Naive thymus-derived CD8-positive, alpha-beta T cell (primary cell): ENCODE data around the gene TBC1D20. TPM values are rescaled to one million over a fixed set of nuclear protein-coding genes. Genes with fewer than 3 reads are reported as not detected.

Experiments used
- ATAC-seq, 2 donors: fragments of 150-1000 bp; cut with Tn5 transposase in 1 of 2; sonication (Bioruptor Pico), chemical (Tn5 transposase) in 1 of 2; 1 replicate in 1 of 2; 2 replicates in 1 of 2; pipeline ENCODE4 v1.10.0; 2021; ENCODE audit warnings: mild to moderate bottlenecking in 2 of 2, moderate library complexity in 2 of 2
- POLR2A ChIA-PET: fragments of 350-600 bp; sonication (Branson Sonifier 250); formaldehyde crosslinking; loops from one replicate; lab custom pipeline; 2021; ENCODE audit warnings: antibody characterized with exemption; lab: Charles Lee
- DNase-seq, 10 donors: peaks; one replicate each; pipeline versions ENCODE4 v3.0.0 to v3.0.0-alpha.2; 2020 to 2022
- H3K27ac Mint-ChIP-seq, 10 donors: one replicate each; pipeline ENCODE4 v1.8.0; 2020 to 2022; ENCODE audit warnings: mild to moderate bottlenecking in 10 of 10, mixed read lengths in 10 of 10, moderate library complexity in 4 of 10, inconsistent platforms in 1 of 10
- H3K27me3 Mint-ChIP-seq, 5 donors: one replicate each; pipeline ENCODE4 v1.8.0; 2021 to 2022; ENCODE audit warnings: mixed read lengths in 5 of 5
- H3K36me3 Mint-ChIP-seq, 3 donors: one replicate each; pipeline ENCODE4 v1.8.0; 2020 to 2022; ENCODE audit warnings: mixed read lengths in 3 of 3, mild to moderate bottlenecking in 2 of 3, inconsistent platforms in 1 of 3
- H3K4me1 Mint-ChIP-seq, 4 donors: one replicate each; pipeline ENCODE4 v1.8.0; 2021 to 2022; ENCODE audit warnings: mixed read lengths in 4 of 4
- H3K4me3 Mint-ChIP-seq, 10 donors: one replicate each; pipeline ENCODE4 v1.8.0; 2020 to 2022; ENCODE audit warnings: mild to moderate bottlenecking in 10 of 10, mixed read lengths in 10 of 10, moderate library complexity in 6 of 10, inconsistent platforms in 1 of 10
- H3K9me3 Mint-ChIP-seq, 9 donors: one replicate each; pipeline ENCODE4 v1.8.0; 2020 to 2022; ENCODE audit warnings: mixed read lengths in 9 of 9, mild to moderate bottlenecking in 3 of 9, inconsistent platforms in 1 of 9, moderate library complexity in 1 of 9
- polyA plus RNA-seq, 3 donors: library from polyadenylated mRNA; unstranded; fragments of 300-500 nt; fragmentation: Illumina TruSeq; gene quantifications; one replicate each; pipeline ENCODE4 v1.2.3, GENCODE V29; 2021
- total RNA-seq, 8 experiments: library from RNA in 2 of 8; stranded (reverse) in 2 of 8; gene quantifications; one replicate each; pipeline ENCODE4 v1.2.3 and lab custom pipeline; 2021 to 2026

The TBC1D20 gene
- total and polyA plus RNA-seq, 5 experiments from 2014 or later, result 13.8 to 36.6 (median 20.8) TPM

DNA sequence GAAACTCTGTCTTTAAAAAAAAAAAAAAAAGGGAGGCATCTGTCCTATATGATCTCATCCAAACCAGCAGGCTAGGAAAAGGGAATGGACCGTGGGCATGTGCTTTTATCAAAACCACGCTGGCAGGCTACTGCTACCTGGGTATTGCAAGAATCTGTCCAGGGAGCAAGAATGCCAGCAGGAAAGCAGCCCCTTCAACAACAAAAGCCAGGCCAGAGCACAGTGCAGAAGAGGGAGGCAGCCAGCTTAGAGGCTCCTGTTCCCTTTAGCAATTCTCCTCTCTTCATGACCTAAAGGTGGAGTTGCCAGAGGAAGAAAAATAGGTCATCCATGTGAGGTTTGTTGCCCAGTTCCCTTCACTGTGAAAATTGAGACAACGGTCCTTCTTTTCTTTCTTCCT is 18.2 kb downstream of the TBC1D20 start:
- ATAC-seq, result no peak
- peaks cover 11 to 20% (median 13%) of the 10 kb centered on the region in 4 donors for H3K4me1 Mint-ChIP-seq
- no peak overlapping the region for H3K4me3 Mint-ChIP-seq
- H3K27ac Mint-ChIP-seq, result no peak overlapping the region
- no peaks in the 10 kb centered on the region for H3K27me3 Mint-ChIP-seq
- DNase-seq, result no peak
- H3K36me3 Mint-ChIP-seq, result peaks cover 8 to 79% (median 45%) of the 10 kb centered on the region in 3 donors
- POLR2A ChIA-PET, result no interaction called here
- H3K9me3 Mint-ChIP-seq, result no peaks in the 10 kb centered on the region

DNA sequence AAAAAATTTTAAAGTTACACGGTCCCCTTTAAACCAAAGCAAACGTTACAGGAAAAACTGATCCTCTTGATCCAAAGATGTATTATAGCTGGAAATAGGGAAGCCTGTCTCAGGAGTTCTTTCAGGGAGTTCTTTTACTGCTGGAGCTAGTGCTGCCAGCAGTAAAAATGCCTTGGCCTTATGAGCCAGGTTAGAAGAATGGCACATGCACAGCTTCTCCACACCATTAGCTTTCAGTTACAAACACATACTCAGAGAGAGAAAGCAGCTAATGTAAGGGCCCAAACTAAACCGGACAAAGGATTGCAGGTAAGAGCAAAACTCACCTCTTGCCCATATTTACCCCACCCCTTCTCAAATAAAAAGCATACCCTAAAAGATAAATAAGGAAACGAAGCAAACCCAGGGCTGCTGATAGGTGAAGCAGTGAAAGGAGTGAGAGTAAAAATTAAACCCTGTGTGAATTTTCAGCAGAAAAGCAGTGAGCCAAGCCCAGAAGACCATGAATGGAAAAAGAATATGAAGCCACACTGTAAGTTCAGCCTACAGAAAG is 19.0 kb downstream of the TBC1D20 start:
- ATAC-seq (no peak), DNase-seq (no peak)
- no peak overlapping the region for H3K4me3 Mint-ChIP-seq
- no peaks in the 10 kb centered on the region for H3K9me3 Mint-ChIP-seq
- H3K36me3 Mint-ChIP-seq, result peaks cover 8 to 79% (median 45%) of the 10 kb centered on the region in 3 donors
- H3K27ac Mint-ChIP-seq, result peak overlapping the region in 1 of 10 donors; percentile 29
- POLR2A ChIA-PET, result no interaction called here
- peaks cover 19 to 28% (median 21%) of the 10 kb centered on the region in 4 donors for H3K4me1 Mint-ChIP-seq
- no peaks in the 10 kb centered on the region for H3K27me3 Mint-ChIP-seq

DNA sequence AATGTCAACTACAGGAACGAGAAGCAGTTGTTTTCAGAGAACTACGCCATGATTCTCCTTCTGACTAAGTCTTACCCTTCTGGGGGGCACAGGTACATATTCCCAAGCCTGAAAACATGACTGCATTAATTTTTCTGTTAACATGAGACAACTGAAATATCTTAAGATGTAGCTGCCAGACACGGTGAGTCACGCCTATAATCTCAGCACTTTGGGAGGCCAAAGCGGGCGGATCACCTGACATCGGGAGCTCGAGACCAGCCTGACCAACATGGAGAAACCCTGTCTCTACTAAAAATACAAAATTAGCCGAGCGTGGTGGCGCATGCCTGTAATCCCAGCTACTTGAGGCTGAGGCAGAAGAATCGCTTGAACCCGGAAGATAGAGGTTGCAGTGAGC is 21.7 kb downstream of the TBC1D20 start:
- H3K4me1 Mint-ChIP-seq, result peaks cover 25 to 41% (median 40%) of the 10 kb centered on the region in 4 donors
- peaks cover 8 to 79% (median 40%) of the 10 kb centered on the region in 3 donors for H3K36me3 Mint-ChIP-seq
- H3K27me3 Mint-ChIP-seq, result no peaks in the 10 kb centered on the region

DNA sequence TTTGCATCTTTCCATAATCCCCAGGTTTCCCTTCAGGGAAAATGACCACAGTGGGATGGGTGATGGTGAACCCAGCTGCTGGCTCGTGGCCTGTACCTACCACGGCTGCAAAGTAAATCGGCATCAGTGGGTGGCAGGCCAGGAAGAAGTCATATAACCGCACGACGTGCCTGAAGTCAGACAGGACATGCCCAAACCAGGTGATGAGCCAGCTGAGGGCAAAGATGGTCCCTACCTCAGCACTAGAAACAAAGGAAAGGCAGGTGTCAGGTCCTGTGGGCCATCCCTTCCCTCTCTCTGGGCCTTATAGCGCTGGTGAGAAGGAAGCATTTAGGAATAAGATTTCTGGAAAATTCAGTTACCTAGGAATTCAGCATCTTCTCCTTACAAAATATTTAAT is 22.2 kb downstream of the TBC1D20 start:
- ATAC-seq, result no peak
- DNase-seq, result no peak
- peak overlapping the region in 4 of 10 donors; percentile 22 to 72 (median 58) for H3K4me3 Mint-ChIP-seq
- H3K27ac Mint-ChIP-seq, result peak overlapping the region in 2 of 10 donors; percentile 18 to 38
- H3K27me3 Mint-ChIP-seq, result no peaks in the 10 kb centered on the region
- no peaks in the 10 kb centered on the region for H3K9me3 Mint-ChIP-seq
- H3K4me1 Mint-ChIP-seq, result peaks cover 26 to 45% (median 44%) of the 10 kb centered on the region in 4 donors
- peaks cover 8 to 79% (median 44%) of the 10 kb centered on the region in 3 donors for H3K36me3 Mint-ChIP-seq
- POLR2A ChIA-PET, result no interaction called here

More for the DNA sequence above, 21.7 kb downstream of the TBC1D20 start:
- ATAC-seq, result no peak
- no peak overlapping the region for H3K27ac Mint-ChIP-seq
- H3K4me3 Mint-ChIP-seq, result no peak overlapping the region
- H3K9me3 Mint-ChIP-seq, result no peaks in the 10 kb centered on the region
- DNase-seq, result no peak
- POLR2A ChIA-PET, result no interaction called here

DNA sequence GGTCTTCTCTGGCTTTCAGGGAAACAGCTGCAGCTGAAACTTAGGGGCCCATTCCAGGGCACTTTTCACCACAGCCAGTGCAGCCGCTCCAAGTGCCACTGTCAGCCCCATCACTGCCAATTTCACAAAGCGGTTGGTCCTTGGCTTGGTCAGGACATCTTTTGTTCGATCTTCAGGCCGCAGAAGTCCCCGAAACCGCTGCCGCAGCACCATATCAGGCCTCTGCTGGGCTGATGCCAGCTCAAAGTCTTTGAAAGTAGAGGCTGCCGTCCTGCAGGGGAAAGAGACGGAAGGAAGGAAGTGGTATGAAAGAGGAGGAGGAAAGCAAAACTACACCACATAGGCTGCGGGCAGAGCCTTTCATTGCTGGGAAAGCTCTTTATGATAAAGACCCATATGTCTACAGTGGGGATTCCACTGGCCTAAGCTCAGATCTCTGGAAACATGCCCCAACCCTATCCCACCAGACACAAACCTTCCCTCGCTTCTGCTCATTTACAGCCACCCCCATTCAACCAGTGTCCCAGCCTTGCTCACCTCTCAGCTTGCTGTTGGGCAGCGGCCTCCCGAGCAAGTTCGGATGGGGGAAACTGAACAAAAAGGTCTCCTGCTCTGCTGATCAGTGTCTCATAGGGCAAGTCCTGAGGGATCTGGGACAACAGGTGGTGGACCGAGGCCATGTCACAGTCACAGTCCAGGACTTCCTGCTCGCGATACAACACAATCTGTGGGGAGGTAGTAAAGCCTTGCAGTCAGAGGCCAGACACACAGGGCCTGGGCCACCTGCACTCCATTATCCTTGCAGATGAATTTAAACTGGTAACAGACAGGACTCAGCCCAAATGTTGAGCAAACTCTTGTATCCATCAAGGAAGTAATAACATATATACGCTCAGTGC is 23.5 kb downstream of the TBC1D20 start:
- POLR2A ChIA-PET, result interaction anchor here (0.6 to 2.0 kb wide), 7 partner anchors 23 to 84 kb away, joined by 3 to 13 read pairs (median 3); partner anchors contain the start of genes RBCK1 and TBC1D20
- Mint-ChIP-seq H3K4me1 (peaks cover 31 to 57% (median 56%) of the 10 kb centered on the region in 4 donors), H3K9me3 (no peaks in the 10 kb centered on the region), H3K36me3 (peaks cover 8 to 71% (median 39%) of the 10 kb centered on the region in 3 donors), H3K4me3 (peak overlapping the region; percentile 66 to 90 (median 80)), H3K27ac (peak overlapping the region; percentile 21 to 87 (median 64)), H3K27me3 (no peaks in the 10 kb centered on the region)
- DNase-seq, result peak in 9 of 10 donors; percentile 40 to 79 (median 62)
- peak; percentile 91 to 93 for ATAC-seq

DNA sequence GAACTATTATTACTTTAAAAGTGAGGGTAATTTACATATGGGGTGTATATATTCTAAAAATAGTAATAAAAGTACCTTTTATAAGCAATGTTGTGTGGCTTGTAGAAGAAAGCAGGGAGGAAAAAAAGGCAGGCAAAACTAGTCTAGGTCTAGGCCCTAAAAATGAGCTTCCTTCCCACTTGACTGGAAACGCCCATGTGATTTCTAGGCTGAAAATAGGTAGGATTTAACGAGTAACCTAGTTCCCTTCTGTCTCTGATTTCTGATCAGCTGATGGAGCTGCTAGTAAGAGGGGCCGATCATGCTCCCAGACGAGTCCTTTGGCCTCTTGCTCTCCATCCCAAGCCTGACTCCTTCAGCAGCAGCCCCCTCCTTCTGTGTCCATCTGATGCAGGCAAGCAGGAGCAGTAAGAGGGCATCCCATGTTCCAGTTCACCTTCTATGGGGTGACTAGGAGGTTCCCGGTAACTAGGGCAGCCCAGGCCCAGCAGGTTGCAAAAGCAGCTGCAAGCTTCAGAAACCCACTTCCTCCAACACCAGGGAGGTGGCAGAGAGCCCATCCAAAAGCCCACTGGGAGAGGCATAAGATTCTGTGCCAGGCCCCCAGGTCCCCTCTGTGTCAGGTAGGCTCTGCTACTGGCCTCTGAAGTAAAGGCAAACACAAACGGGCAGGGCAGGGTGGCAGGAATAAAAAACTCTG is 24.4 kb downstream of the TBC1D20 start:
- Mint-ChIP-seq H3K4me1 (peaks cover 39 to 66% (median 65%) of the 10 kb centered on the region in 4 donors), H3K9me3 (no peaks in the 10 kb centered on the region), H3K27ac (peak overlapping the region in 5 of 10 donors; percentile 49 to 79 (median 71)), H3K27me3 (no peaks in the 10 kb centered on the region), H3K4me3 (peak overlapping the region; percentile 66 to 90 (median 80)), H3K36me3 (peaks cover 8 to 62% (median 39%) of the 10 kb centered on the region in 3 donors)
- POLR2A ChIA-PET, result interaction anchor here (0.6 to 2.0 kb wide), 7 partner anchors 24 to 83 kb away, joined by 3 to 13 read pairs (median 3); partner anchors contain the start of genes RBCK1 and TBC1D20
- DNase-seq (peak in 2 of 10 donors; percentile 7 to 20), ATAC-seq (peak; percentile 14 to 19)

DNA sequence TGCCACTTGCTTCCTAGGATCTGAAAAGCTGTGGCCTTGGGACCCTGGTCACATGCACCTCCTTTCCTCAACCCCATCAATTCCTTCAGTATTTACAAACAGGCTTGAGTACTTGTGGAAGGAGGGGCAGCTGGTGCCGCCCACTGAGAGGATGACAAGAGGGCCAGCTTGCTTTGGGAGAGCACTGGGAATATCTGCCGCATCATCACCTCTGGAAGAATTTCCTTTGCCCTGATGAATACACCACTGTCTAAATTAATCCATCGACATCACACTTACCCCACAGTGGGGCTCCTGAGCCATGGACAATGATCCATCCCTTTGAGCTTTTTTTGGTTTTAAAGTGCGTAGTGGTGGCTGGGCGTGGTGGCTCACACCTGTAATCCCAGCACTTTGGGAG is 25.9 kb downstream of the TBC1D20 start:
- Mint-ChIP-seq H3K27me3 (no peaks in the 10 kb centered on the region), H3K4me3 (no peak overlapping the region), H3K36me3 (peaks cover 5 to 49% (median 29%) of the 10 kb centered on the region in 3 donors), H3K4me1 (peaks cover 39 to 73% (median 70%) of the 10 kb centered on the region in 4 donors), H3K27ac (no peak overlapping the region), H3K9me3 (no peaks in the 10 kb centered on the region)
- DNase-seq (no peak), ATAC-seq (no peak)
- POLR2A ChIA-PET, result interaction anchor here (0.8 kb wide), 1 partner anchor 58 kb away, joined by 4 read pairs; no protein-coding TSS in a partner anchor

DNA sequence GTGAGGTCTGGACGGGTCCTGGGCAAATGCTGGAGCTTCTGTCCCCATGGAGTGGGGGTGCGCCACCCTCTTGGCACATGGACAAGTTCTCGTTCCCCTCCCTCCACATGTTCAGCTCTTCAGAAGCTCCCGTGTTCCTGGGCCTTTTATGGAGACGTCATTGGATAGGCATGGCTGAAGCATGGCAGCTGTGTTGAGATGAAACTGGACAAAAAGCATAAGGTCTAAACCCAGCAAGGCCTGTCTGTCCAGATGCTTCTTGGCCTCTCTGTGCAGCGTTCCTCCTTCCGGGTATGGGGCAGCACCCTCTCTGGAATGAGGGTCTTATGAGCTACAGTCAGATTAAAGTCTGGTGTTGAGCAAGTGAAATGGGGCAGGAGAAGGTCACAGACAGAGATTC is 26.8 kb downstream of the TBC1D20 start:
- ATAC-seq, result no peak

DNA sequence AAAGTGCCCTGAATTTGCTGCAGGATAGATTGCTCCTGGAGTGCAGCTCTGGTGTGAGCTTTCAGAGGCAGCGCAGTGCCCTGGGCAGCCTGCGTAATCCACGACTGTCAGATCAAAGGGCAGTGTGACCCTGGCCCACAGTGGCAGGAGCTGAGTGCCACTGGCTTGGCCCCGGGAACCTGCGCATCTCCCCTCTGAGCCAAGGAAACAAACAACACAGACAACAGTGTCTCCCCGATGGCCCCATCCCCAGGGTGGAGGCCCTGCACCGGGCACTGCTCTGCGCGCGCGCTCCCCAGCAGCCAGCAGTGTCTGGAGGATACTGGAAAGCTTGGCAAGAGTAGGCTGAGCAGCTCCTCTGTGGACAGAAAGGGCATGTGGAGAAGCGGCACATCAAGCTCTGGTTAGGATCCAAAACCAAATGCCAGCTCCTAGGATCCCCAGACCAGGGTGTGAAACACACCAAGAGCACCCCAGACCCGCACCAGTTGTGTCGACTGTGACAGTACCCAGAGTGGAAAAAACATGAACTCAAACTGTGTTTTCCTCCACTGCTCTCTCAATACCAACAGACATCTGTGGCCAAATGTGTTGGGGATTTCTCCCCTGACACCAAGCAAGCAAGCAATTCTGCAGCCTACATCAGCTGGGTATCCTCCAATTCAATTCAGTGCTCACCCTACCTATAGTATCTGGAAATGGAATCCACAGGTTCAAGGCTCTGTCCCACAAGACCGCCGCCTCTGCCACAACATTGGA is 27.5 kb downstream of the TBC1D20 start:
- Mint-ChIP-seq H3K27ac (no peak overlapping the region), H3K4me3 (peak overlapping the region in 3 of 10 donors; percentile 42 to 76 (median 68)), H3K9me3 (no peaks in the 10 kb centered on the region), H3K4me1 (peaks cover 34 to 74% (median 67%) of the 10 kb centered on the region in 4 donors), H3K36me3 (peaks cover 0 to 47% (median 14%) of the 10 kb centered on the region in 3 donors), H3K27me3 (no peaks in the 10 kb centered on the region)
- DNase-seq (no peak), ATAC-seq (no peak)
- POLR2A ChIA-PET, result interaction anchor here (0.6 to 1.0 kb wide), 3 partner anchors 9 to 44 kb away, joined by 3 to 6 read pairs (median 3); no protein-coding TSS in a partner anchor

More for the DNA sequence above, 26.8 kb downstream of the TBC1D20 start:
- Mint-ChIP-seq H3K27me3 (no peaks in the 10 kb centered on the region), H3K4me1 (peaks cover 37 to 79% (median 71%) of the 10 kb centered on the region in 4 donors), H3K4me3 (peak overlapping the region in 1 of 10 donors; percentile 38), H3K36me3 (peaks cover 0 to 49% (median 21%) of the 10 kb centered on the region in 3 donors), H3K27ac (peak overlapping the region in 1 of 10 donors; percentile 59), H3K9me3 (no peaks in the 10 kb centered on the region)
- DNase-seq, result no peak
- POLR2A ChIA-PET, result interaction anchor here (0.6 kb wide), 1 partner anchor 45 kb away, joined by 6 read pairs; no protein-coding TSS in a partner anchor

DNA sequence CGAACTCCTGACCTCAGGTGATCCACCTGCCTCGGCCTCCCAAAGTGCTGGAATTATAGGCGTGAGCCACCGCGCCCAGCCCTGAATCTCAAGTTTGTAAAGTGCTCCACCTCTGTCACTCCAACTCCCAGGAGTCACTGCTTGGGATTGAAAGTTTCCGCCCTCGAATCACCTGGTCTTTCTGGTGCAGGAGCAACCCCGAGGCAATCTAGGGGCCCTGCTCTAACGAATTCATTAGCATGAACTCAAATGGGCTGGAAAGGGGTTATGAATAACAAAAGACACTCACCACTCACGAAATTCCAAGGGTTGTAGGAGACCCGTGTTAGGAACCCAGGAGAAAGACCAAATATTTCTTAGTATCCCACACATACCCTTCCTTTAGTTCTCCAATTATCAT is 28.1 kb downstream of the TBC1D20 start:
- H3K27me3 Mint-ChIP-seq, result no peaks in the 10 kb centered on the region
- DNase-seq, result no peak
- H3K36me3 Mint-ChIP-seq, result peaks cover 0 to 45% (median 10%) of the 10 kb centered on the region in 3 donors
- no peak for ATAC-seq
- POLR2A ChIA-PET, result interaction anchor here (0.6 to 1.0 kb wide), 2 partner anchors 9 to 27 kb away, joined by 3 read pairs; no protein-coding TSS in a partner anchor
- H3K27ac Mint-ChIP-seq, result peak overlapping the region in 4 of 10 donors; percentile 12 to 79 (median 32)
- H3K4me1 Mint-ChIP-seq, result peaks cover 28 to 68% (median 60%) of the 10 kb centered on the region in 4 donors
- H3K9me3 Mint-ChIP-seq, result no peaks in the 10 kb centered on the region
- peak overlapping the region in 6 of 10 donors; percentile 6 to 77 (median 55) for H3K4me3 Mint-ChIP-seq
